ENCODE data around the gene ADGRD1.

DNA sequence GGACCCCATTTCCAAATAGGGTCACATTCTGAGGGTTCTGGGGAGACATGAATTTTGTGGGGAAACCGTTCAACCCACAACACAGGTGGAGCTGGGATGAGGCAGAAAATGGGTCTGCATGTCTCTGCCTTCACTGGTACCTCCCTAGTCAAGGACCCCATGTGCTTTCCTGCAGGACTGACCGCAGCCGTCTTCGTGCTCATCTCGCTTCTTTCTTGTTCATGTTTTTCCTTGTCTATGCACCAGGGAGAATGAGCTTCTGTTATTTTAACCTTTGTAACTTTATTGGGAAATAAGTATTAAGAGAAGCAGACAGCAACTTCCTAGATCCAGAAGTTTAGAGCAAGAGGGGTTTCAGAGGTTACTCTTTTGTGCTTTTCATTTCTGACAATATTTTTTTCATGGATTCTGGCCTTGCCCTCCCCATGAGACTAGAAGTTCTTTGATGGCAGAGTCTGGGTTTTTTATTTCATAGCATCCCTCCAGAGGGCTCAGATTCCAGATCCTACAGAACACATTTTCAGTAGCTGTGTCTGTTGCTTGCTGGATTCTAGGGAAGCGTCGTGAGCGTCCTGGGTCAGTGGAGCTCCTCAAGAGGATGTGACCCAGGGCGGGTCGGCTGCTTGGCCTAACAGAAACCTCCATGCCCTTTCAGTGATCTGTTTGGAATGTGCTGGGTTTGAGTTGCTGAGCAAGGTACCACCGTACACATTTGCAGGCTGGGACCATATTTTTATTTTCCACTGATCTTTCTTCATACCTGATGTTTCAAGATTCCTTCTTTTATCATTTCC, 104.2 kb downstream of the ADGRD1 start:
- TF ChIP-seq CTCF (IDR thresholded peaks at IDR 0.05; ENCODE audit: low read length) = no peak
- no peak for TF ChIP-seq EZH2 (IDR thresholded peaks at IDR 0.05; ENCODE audit: borderline replicate concordance, low read length)

Measured in OCI-LY1 (cell line).